Parathyroid adenoma (tissue), 2 donors: ENCODE measurements around the gene AUP1.
"Not testable (repeated sequence)": the region's sequence is repeated elsewhere in the genome, so short reads cannot be mapped to it uniquely, and the experiment has no call there.

ENCODE experiments used
- H2AFZ ChIP-seq: fragments of 300-600 bp; sonication (generic); one replicate; pipeline ENCODE4 v1.7.0; 2017; ENCODE audit warnings: antibody characterized with exemption, mild to moderate bottlenecking
- H3K27ac ChIP-seq: fragments of 300-600 bp; sonication (generic); one replicate; pipeline ENCODE4 v1.7.0; 2017
- H3K27me3 ChIP-seq: fragments of 300-600 bp; sonication (generic); one replicate; pipeline ENCODE4 v1.7.0; 2017; ENCODE audit warnings: low read length; ENCODE audit not compliant: control insufficient read depth, insufficient read depth
- H3K36me3 ChIP-seq: fragments of 300-600 bp; sonication (generic); one replicate; pipeline ENCODE4 v1.7.0; 2017; ENCODE audit warnings: low read length; ENCODE audit not compliant: control insufficient read depth, insufficient read depth
- H3K4me1 ChIP-seq: fragments of 300-600 bp; sonication (generic); one replicate; pipeline ENCODE4 v1.7.0; 2017; ENCODE audit warnings: control low read depth
- H3K4me2 ChIP-seq: fragments of 300-600 bp; sonication (generic); one replicate; pipeline ENCODE4 v1.7.0; 2017; ENCODE audit warnings: low read length
- H3K4me3 ChIP-seq: fragments of 300-600 bp; sonication (generic); one replicate; pipeline ENCODE4 v1.7.0; 2017; ENCODE audit warnings: low read depth, low read length
- H3K79me2 ChIP-seq: fragments of 300-600 bp; sonication (generic); one replicate; pipeline ENCODE4 v1.7.0; 2017; ENCODE audit warnings: control low read depth
- H3K9ac ChIP-seq: fragments of 300-600 bp; sonication (generic); one replicate; pipeline ENCODE4 v1.7.0; 2017; ENCODE audit warnings: mild to moderate bottlenecking
- H3K9me3 ChIP-seq: fragments of 300-600 bp; sonication (generic); one replicate; pipeline ENCODE4 v1.7.0; 2017; ENCODE audit warnings: low read length; ENCODE audit not compliant: control insufficient read depth
- CTCF ChIP-seq: fragments of 300-600 bp; sonication (generic); IDR thresholded peaks from one replicate; pipeline ENCODE4 v1.7.0; 2017; ENCODE audit warnings: antibody characterized with exemption, mild to moderate bottlenecking
- donor health status: primary hyperparathyroidism.

The AUP1 gene

GRCh38 chr2:74564222-74564621 is 34.7 kb upstream of the AUP1 start:
- H3K9me3 ChIP-seq, result no peaks in the 10 kb centered on the region
- H3K27ac ChIP-seq, result no peak overlapping the region
- no peak for TF ChIP-seq CTCF
- H3K9ac ChIP-seq, result no peak overlapping the region
- no peak overlapping the region for H3K4me3 ChIP-seq
- H3K4me2 ChIP-seq, result no peak overlapping the region
- no peaks in the 10 kb centered on the region for H3K79me2 ChIP-seq
- H3K36me3 ChIP-seq, result no peaks in the 10 kb centered on the region
- no peaks in the 10 kb centered on the region for H3K4me1 ChIP-seq
- no peaks in the 10 kb centered on the region for H3K27me3 ChIP-seq
- H2AFZ ChIP-seq, result no peak overlapping the region

- Histone ChIP-seq H3K27me3 (no peaks in the 10 kb centered on the region), H3K4me1 (no peaks in the 10 kb centered on the region), H3K4me2 (no peak overlapping the region), H3K36me3 (no peaks in the 10 kb centered on the region), H3K79me2 (no peaks in the 10 kb centered on the region), H2AFZ (no peak overlapping the region), H3K9me3 (no peaks in the 10 kb centered on the region), H3K9ac (no peak overlapping the region), H3K4me3 (no peak overlapping the region), H3K27ac (no peak overlapping the region)
- no peak for TF ChIP-seq CTCF
These were observed 32.7 kb upstream of the AUP1 start for GRCh38 chr2:74562126-74562775.

- not testable (repeated sequence) for H3K4me3 ChIP-seq, H3K27ac ChIP-seq, H2AFZ ChIP-seq, H3K36me3 ChIP-seq, H3K79me2 ChIP-seq, H3K27me3 ChIP-seq, H3K4me2 ChIP-seq, H3K9me3 ChIP-seq, H3K4me1 ChIP-seq, H3K9ac ChIP-seq
These were observed 31.5 kb upstream of the AUP1 start for GRCh38 chr2:74561022-74561421.

- Histone ChIP-seq H3K36me3 (no peaks in the 10 kb centered on the region), H3K4me3 (no peak overlapping the region), H3K79me2 (no peaks in the 10 kb centered on the region), H3K9me3 (no peaks in the 10 kb centered on the region), H3K4me1 (no peaks in the 10 kb centered on the region), H2AFZ (no peak overlapping the region), H3K4me2 (no peak overlapping the region), H3K27ac (no peak overlapping the region), H3K9ac (no peak overlapping the region), H3K27me3 (no peaks in the 10 kb centered on the region)
- no peak for TF ChIP-seq CTCF
These were observed 31.1 kb upstream of the AUP1 start for GRCh38 chr2:74560591-74560990.

GRCh38 chr2:74559912-74560311 is 30.4 kb upstream of the AUP1 start:
- no peak overlapping the region for H3K4me2 ChIP-seq
- TF ChIP-seq CTCF, result no peak
- no peak overlapping the region for H3K4me3 ChIP-seq
- H3K9ac ChIP-seq, result no peak overlapping the region
- no peak overlapping the region for H2AFZ ChIP-seq
- no peaks in the 10 kb centered on the region for H3K4me1 ChIP-seq
- H3K27ac ChIP-seq, result no peak overlapping the region
- no peaks in the 10 kb centered on the region for H3K79me2 ChIP-seq
- no peaks in the 10 kb centered on the region for H3K36me3 ChIP-seq
- H3K9me3 ChIP-seq, result no peaks in the 10 kb centered on the region
- H3K27me3 ChIP-seq, result no peaks in the 10 kb centered on the region
